HG02763 (cell line): Measurements from ENCODE around the gene OXGR1.
"Not testable (repeated sequence)": the region's sequence is repeated elsewhere in the genome, so short reads cannot be mapped to it uniquely, and the experiment has no call there.

Experiments used
- ATAC-seq: cut with Tn5 transposase; IDR thresholded peaks from one replicate; pipeline ENCODE4 v1.9.1; 2021; ENCODE audit warnings: mild to moderate bottlenecking, moderate library complexity; ENCODE audit not compliant: unreplicated experiment

Gene OXGR1

DNA sequence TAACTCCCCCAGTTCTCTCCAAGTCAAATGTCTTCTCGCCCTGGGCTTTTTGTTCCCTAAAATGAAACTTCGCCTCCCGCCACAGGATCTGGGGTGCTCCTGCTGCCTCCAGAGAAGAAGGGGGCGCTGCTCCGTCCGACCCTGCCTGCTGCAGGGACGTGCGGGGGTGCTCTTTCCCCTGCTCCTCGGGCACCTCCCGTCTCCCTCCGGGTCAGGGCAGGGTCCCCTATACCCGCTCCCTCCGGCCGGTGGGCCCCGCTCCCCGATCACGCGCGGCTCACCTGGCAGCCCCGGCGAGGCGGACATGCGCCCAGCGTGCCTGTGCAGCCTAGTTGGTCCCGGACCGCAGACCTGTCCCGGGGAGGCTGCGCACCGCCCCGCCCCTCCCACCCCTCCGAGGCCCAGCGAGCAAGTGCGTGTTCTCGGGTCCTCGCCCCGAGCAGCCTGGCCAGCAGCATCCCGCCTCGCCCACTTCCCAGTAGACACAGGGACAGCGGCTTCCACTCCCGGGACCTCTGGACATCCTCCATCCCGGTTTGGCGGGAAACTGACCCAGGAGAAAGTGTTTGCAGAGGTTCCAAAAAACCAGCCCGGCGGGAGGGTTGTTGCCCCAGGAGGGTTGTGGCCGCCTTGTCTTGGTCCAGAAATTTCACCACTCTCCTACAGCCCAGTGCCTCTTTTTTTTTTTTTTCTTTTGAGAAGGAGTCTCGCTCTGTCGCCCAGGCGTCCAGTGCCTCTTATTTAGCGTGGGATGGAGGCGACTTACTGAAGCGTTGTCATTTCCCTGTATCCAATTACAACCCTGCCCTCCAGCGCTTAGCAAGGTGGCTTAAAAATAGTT is at the start of gene OXGR1:
OXGR1 (minus strand) TSS at position 460 of the 841 bp plus-strand sequence. CDS start 6,717 bp downstream, outside the sequence.
- ATAC-seq = no peak

GRCh38 chr13:97043302-97043701 is 49.0 kb upstream of the OXGR1 start:
- no peak for ATAC-seq

GRCh38 chr13:97030705-97031452 is 36.6 kb upstream of the OXGR1 start:
- peak; percentile 51 for ATAC-seq

GRCh38 chr13:97028441-97029299 is 34.4 kb upstream of the OXGR1 start:
- no peak for ATAC-seq

- ATAC-seq = no peak
Observed at GRCh38 chr13:97027162-97027554, 32.9 kb upstream of the OXGR1 start.

DNA sequence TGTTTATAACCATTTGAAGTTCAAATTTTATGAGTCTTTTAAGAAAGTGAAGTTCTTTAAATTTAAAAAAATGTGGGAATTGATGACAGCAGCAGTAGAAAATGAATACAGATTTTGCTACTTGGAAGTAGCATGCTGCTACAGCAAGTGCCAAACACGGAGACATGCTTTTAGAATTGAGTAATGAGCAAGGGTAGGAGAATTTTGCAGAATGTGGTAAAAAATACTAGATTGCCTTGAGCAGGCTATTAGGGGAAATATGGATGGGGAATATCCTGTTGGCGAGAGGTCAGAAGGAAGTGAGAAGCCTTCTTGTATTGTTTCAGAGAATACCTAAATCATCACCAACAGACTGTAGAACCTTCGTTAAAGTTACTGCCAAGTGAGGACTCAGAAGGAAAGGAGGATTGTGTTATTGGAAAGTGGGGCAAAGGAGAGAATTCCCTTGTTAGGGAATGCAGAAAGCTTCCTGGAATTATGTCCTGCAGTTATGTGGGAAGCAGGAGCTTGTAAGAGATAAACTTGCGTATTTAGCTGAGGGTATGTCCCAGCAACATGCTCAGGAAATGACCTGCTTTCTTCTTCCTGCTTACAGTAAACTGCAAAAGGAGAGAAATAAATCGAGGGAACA is 32.4 kb upstream of the OXGR1 start:
- ATAC-seq = no peak

DNA sequence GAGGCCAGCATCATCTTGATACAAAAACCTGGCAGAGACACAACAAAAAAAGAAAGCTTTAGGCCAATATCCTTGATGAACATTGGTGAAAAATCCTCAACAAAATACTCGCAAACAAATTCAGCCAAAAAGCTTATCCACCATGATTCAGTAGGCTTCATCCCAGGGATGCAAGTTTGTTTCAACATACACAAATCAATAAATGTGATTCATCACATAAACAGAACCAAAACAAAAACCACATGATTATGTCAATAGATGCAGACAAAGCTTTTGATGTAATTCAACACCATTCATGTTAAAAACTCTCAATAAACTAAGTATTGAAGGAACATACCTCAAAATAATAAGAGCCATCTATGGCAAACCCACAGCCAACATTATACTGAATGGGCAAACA is 29.5 kb upstream of the OXGR1 start:
- not testable (repeated sequence) for ATAC-seq

DNA sequence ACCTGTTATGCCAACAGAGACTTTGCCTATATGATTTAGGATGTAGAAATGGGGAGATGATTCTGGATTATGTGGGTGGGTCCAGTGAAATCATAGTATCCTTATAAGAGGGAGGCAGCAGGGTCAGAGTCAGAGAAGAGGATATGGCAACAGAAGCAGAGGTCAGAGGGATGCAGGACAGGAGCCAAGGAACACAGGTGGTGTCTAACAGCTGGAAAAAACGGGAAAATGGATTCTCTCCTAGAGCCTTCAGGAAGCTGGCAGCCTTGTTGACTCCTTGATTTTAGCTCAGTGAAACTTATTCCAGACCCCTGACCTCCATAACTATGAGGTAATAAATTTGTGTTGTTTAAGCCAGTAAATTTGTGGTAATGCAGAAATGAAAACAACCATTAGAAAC is 28.8 kb upstream of the OXGR1 start:
- no peak for ATAC-seq

GRCh38 chr13:97021241-97021640 is 27.0 kb upstream of the OXGR1 start:
- ATAC-seq = no peak

- no peak for ATAC-seq
Observed at GRCh38 chr13:97020689-97021240, 26.5 kb upstream of the OXGR1 start.

- ATAC-seq = no peak
Observed at GRCh38 chr13:97020194-97020593, 25.9 kb upstream of the OXGR1 start.

GRCh38 chr13:97019236-97019635 is 25.0 kb upstream of the OXGR1 start:
- no peak for ATAC-seq

DNA sequence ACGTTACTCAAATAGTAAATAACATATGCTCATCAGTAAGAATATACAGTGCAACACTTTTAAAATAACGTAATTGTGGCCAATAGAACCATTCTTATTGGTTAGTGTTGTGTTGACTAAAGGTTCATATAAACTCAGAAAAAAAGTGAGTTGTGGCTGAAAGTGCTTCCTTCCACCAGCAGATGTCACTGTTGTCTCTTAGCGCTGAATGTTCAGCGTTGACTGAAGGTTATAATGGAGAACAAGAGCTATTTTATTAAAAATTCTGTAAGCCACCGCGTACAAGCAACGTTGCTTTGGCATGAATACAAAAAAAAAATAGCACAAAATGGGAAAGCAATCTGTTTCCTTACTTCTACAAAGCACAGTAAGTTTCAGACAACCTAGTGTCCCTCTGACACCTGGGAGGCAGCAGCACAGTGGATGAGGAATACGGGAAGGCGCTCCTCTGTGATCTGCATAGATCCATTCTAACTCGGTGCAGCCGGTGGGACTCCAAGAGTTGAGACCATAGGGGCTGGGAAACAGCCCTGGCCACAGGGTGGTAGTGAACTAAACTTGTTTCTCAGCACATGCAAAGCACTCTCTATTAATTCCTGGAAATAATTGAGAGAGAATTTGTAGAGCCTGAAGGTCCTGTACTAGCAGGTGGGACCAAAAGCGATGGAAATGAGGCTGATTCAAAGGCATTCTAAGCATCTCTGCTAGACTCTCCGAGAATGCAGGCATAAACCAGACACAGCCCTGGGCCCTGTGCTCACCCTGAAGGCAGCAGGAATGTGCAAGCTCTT is 23.9 kb upstream of the OXGR1 start:
- peak; percentile 78 for ATAC-seq

DNA sequence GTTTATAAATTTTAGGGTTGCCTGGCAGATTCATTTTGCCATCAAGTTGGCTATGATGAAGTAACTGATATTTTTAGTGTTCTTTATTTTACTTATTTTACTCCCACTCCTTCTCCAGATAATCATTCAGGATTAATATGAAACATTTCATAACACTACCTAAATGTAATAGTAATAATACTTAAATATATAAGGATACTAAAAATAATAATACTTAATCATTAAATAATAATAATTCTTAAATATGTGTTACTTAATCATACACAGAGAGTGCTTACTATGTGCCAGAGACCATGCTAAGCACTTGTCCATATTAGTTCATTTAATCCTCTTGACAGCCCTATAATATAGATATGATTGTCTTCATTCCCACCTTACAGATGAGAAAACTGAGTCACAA is 23.0 kb upstream of the OXGR1 start:
- no peak for ATAC-seq

DNA sequence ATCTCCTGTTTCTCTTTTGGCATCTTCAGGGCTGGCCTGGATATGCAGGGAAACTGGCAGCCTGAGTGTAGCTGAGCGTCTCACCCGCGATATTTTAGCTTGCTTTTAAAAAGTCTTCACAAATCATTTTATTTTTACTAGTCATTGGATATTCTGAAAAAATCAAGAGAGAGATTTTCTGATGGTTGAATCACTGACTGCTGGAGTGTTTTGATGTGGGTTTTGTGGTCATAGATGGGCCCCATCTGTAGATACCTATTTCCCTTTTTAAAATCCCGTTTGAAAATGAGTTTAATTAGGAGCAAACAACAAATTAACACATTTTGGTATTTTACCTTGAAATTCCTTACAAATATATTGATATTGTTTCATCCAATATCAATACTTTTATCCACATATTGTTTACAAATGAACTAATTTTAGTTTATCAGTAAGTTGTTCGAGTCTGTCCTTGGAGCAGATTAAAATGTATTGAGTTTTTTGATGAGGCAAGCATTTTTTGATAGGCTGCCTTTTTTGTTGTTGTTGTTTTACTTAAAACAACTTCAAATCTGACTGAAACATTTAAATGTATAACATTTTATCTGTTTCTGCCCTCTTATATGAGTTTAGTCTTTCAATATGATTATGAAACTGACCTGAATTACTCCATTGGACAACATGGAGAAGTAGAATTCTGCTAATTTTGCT is 21.5 kb upstream of the OXGR1 start:
- ATAC-seq = no peak

DNA sequence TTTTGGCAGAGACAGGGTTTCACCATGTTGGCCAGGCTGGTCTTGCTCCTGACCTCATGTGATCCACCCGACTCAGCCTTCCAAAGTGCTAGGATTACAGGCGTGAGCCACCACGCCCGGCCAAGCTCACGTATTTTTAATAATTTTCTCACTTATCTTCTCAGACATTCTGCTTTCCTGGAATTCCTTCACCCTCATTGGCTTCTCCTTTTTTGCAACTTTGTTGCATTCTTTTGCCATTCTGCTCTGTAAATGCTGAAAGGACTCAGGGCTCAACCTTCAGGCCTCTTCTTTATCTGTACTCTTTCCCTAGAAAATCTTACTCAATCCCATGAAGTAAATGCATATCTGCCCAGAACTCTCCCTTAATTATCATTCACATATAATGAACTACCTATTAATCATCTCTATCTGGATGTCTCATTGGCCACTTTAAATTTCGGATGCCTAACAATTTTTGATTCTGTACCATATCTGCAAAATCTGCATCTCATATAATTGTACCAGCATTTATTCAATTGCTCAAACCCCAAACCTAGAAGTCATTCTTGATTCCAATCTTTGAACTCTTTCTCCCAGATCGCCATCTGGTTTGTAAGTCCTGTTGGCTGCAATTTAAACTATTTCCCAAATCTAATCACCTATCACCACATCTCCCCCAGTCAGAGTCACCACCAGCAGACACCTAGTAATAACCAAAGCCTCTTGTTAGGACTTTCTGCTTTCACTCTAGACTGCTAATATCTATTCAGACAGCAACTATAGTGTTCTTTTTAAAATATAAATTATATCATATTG is 18.2 kb upstream of the OXGR1 start:
- ATAC-seq = no peak

GRCh38 chr13:97011446-97012131 is 17.3 kb upstream of the OXGR1 start:
- ATAC-seq = no peak

DNA sequence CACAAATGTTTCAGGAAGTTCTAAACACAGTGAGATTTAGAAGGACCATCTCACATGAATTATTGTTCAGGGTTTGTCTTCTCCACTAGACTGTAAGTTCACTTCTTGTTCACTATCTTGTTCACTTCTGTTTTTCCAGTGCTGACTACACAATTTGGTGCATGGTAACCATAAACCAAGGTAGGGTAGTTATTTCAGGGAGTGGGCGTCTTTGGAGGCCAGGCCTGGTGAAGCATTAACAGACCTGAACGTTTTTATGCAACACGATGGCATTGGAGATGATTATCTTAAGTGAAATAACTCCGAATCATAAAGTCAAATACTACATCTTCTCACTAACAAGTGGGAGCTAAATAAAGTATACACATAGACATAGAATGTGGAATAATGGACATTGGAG is 14.4 kb upstream of the OXGR1 start:
- no peak for ATAC-seq
